Measurements from ENCODE around the gene TOPAZ1. TPM values are rescaled to one million over a fixed set of nuclear protein-coding genes. Genes with fewer than 3 reads are reported as not detected.

Gene TOPAZ1
- total RNA-seq, 1 experiment from 2014 or later, result not detected

DNA sequence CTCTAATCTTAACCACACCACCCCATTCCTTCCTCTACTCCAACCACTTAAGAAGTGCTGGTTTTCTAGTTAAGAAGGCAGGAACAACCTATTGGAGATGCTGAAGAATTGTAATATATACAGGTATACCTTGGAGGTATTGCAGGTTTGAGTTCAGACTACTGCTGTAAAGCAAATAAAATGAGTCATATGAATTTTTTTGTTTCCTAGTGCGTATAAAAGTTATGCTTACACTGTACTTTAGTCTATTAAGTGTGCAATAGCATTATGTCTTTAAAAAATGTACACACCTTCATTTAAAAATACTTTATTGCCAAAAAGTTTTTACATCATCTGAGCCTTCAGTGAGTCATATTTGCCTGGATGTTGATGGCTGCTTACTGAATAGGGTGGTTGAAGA lies 22.5 kb downstream of the TOPAZ1 start:
- Histone ChIP-seq H3K4me1 (ENCODE audit: insufficient read depth, low read length) (peaks cover 13% of the 10 kb centered on the region), H3K27ac (ENCODE audit: low read length) (no peak overlapping the region), H3K9ac (ENCODE audit: low read length) (no peak overlapping the region), H2AFZ (ENCODE audit: low read length) (no peak overlapping the region), H3K9me3 (ENCODE audit: low read length) (no peaks in the 10 kb centered on the region), H3K36me3 (ENCODE audit: low read depth, low read length) (no peaks in the 10 kb centered on the region), H3K79me2 (ENCODE audit: low read length) (no peaks in the 10 kb centered on the region), H3F3A (ENCODE audit: low read length, unreplicated experiment) (no peaks in the 10 kb centered on the region), H3K4me3 (ENCODE audit: low read length) (no peak overlapping the region), H3K9me2 (replicated peaks; ENCODE audit: low read length) (no peaks in the 10 kb centered on the region), H3K4me2 (ENCODE audit: low read length) (0 out of 2 replicates have a peak overlapping the region, but pooled peaks have one; percentile 20), H3K27me3 (ENCODE audit: low read length) (no peaks in the 10 kb centered on the region), H4K20me1 (ENCODE audit: low read length) (no peaks in the 10 kb centered on the region)
- POLR2A ChIA-PET (ENCODE audit: unreplicated experiment), result no interaction called here
- intact Hi-C loops (cut with micrococcal nuclease), result no loop called here
- ATAC-seq (peak; percentile 99), DNase-seq (peak; percentile 76)
- BruUV-seq (replicated peaks), result no TSS peak
- TF ChIP-seq EZH2phosphoT487 (IDR thresholded peaks at IDR 0.05; ENCODE audit: borderline replicate concordance, low read length), result no peak
- no peak for TF ChIP-seq EZH2 (IDR thresholded peaks at IDR 0.05; ENCODE audit: low read length, unreplicated experiment)
- TF ChIP-seq, protein P1, sequence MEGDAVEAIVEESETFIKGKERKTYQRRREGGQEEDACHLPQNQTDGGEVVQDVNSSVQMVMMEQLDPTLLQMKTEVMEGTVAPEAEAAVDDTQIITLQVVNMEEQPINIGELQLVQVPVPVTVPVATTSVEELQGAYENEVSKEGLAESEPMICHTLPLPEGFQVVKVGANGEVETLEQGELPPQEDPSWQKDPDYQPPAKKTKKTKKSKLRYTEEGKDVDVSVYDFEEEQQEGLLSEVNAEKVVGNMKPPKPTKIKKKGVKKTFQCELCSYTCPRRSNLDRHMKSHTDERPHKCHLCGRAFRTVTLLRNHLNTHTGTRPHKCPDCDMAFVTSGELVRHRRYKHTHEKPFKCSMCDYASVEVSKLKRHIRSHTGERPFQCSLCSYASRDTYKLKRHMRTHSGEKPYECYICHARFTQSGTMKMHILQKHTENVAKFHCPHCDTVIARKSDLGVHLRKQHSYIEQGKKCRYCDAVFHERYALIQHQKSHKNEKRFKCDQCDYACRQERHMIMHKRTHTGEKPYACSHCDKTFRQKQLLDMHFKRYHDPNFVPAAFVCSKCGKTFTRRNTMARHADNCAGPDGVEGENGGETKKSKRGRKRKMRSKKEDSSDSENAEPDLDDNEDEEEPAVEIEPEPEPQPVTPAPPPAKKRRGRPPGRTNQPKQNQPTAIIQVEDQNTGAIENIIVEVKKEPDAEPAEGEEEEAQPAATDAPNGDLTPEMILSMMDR (conservative IDR thresholded peaks at IDR 0.05; ENCODE audit: low read depth, low read length), result no peak
- CTCF ChIA-PET, result no interaction called here

DNA sequence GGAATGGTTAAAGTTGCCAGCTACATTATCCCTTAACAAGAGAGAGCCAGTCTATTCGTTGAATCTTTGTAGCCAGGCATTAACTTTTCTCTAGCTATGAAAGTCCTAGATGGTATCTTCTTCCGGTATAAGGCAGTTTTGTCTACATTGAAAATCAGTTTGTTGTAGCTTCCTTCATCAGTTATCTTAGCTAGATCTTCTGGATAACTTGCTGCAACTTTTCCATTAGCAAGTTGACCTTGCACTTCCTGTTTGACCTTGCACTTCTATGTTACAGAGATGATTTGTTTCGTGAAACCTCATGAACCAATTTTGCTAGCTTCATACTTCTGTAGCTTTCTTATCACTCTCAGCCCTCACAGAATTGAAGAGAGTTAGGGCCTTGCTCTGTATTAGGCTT lies 24.1 kb downstream of the TOPAZ1 start:
- Histone ChIP-seq H3K27me3 (ENCODE audit: low read length) (no peaks in the 10 kb centered on the region), H3K27ac (ENCODE audit: low read length) (no peak overlapping the region), H2AFZ (ENCODE audit: low read length) (no peak overlapping the region), H3K4me3 (ENCODE audit: low read length) (no peak overlapping the region), H3K79me2 (ENCODE audit: low read length) (no peaks in the 10 kb centered on the region), H3K4me1 (ENCODE audit: insufficient read depth, low read length) (peaks cover 13% of the 10 kb centered on the region), H3K36me3 (ENCODE audit: low read depth, low read length) (no peaks in the 10 kb centered on the region), H4K20me1 (ENCODE audit: low read length) (no peaks in the 10 kb centered on the region), H3F3A (ENCODE audit: low read length, unreplicated experiment) (no peaks in the 10 kb centered on the region), H3K9ac (ENCODE audit: low read length) (no peak overlapping the region), H3K4me2 (ENCODE audit: low read length) (no peak overlapping the region), H3K9me2 (replicated peaks; ENCODE audit: low read length) (no peaks in the 10 kb centered on the region), H3K9me3 (ENCODE audit: low read length) (no peaks in the 10 kb centered on the region)
- intact Hi-C loops (cut with micrococcal nuclease), result no loop called here
- ATAC-seq, result no peak
- POLR2A ChIA-PET (ENCODE audit: unreplicated experiment), result no interaction called here
- TF ChIP-seq EZH2 (IDR thresholded peaks at IDR 0.05; ENCODE audit: low read length, unreplicated experiment), result no peak
- no peak for TF ChIP-seq EZH2phosphoT487 (IDR thresholded peaks at IDR 0.05; ENCODE audit: borderline replicate concordance, low read length)
- TF ChIP-seq, protein P1 (conservative IDR thresholded peaks at IDR 0.05; ENCODE audit: low read depth, low read length), result no peak
- DNase-seq, result no peak
- CTCF ChIA-PET, result no interaction called here
- BruUV-seq (replicated peaks), result no TSS peak

DNA sequence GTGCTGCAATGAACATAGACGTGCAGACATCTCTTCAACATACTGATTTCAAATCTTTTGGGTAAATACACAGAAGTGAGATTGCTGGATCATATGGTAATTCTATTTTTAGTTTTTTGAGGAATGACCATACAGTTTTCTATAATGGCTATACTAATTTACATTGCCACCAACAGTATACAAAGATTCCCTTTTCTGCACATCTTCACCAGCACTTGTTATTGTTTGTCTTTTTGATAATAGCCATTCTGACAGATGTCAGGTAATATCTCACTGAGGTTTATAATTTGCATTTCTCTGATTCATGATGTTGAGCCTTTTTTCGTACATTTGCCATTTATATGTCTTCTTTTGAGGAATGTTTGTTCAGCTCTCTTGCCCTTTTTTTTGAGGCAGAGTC lies 30.5 kb downstream of the TOPAZ1 start:
- ChIA-PET CTCF (no interaction called here), POLR2A (ENCODE audit: unreplicated experiment) (no interaction called here)
- DNase-seq (no peak), ATAC-seq (no peak)
- Histone ChIP-seq H3K27ac (ENCODE audit: low read length) (no peak overlapping the region), H3K9ac (ENCODE audit: low read length) (no peak overlapping the region), H3F3A (ENCODE audit: low read length, unreplicated experiment) (no peaks in the 10 kb centered on the region), H3K36me3 (ENCODE audit: low read depth, low read length) (no peaks in the 10 kb centered on the region), H3K9me2 (replicated peaks; ENCODE audit: low read length) (no peaks in the 10 kb centered on the region), H3K9me3 (ENCODE audit: low read length) (no peaks in the 10 kb centered on the region), H2AFZ (ENCODE audit: low read length) (no peak overlapping the region), H3K27me3 (ENCODE audit: low read length) (no peaks in the 10 kb centered on the region), H3K4me1 (ENCODE audit: insufficient read depth, low read length) (no peaks in the 10 kb centered on the region), H3K4me2 (ENCODE audit: low read length) (no peak overlapping the region), H4K20me1 (ENCODE audit: low read length) (no peaks in the 10 kb centered on the region), H3K79me2 (ENCODE audit: low read length) (no peaks in the 10 kb centered on the region), H3K4me3 (ENCODE audit: low read length) (no peak overlapping the region)
- TF ChIP-seq EZH2phosphoT487 (IDR thresholded peaks at IDR 0.05; ENCODE audit: borderline replicate concordance, low read length) (no peak), EZH2 (IDR thresholded peaks at IDR 0.05; ENCODE audit: low read length, unreplicated experiment) (no peak)
- TF ChIP-seq, protein P1 (conservative IDR thresholded peaks at IDR 0.05; ENCODE audit: low read depth, low read length), result no peak
- BruUV-seq (replicated peaks), result no TSS peak
- intact Hi-C loops (cut with micrococcal nuclease), result no loop called here
